Body of pancreas (tissue), 4 donors: ENCODE data around the gene CCDC141. TPM values are rescaled to one million over a fixed set of nuclear protein-coding genes. Genes with fewer than 3 reads are reported as not detected.
A peak's percentile ranks its signal among the peaks of the same experiment; 100 is the strongest.

Experiments used
- ATAC-seq: fragments of 150-250 bp; one replicate; pipeline ENCODE4 v1.9.1; 2016
- DNase-seq, 4 donors: peaks; one replicate each; pipeline ENCODE4 v3.0.0-alpha.2; 2019
- H3K27ac ChIP-seq, 4 donors: fragments of 200-600 bp; sonication (generic); 1 replicate in 3 of 4; 2 replicates in 1 of 4; pipeline versions ENCODE4 v1.5.1 to v1.6.1; 2016 to 2019; ENCODE audit warnings: mild to moderate bottlenecking in 1 of 4, mixed read lengths in 1 of 4, moderate library complexity in 1 of 4
- H3K27me3 ChIP-seq, 2 donors: fragments of 200-600 bp; sonication (generic); one replicate each; pipeline ENCODE4 v1.6.0; 2016; ENCODE audit warnings: mild to moderate bottlenecking in 1 of 2
- H3K36me3 ChIP-seq, 2 donors: fragments of 200-600 bp; sonication (generic); replicated peaks in 1 of 2; 2 replicates each; pipeline ENCODE4 v1.5.1; 2016; ENCODE audit warnings: low read depth in 2 of 2; ENCODE audit not compliant: insufficient read depth in 1 of 2
- H3K4me1 ChIP-seq: fragments of 200-600 bp; sonication (generic); one replicate; pipeline ENCODE4 v1.6.0; 2016
- H3K4me3 ChIP-seq, 2 donors: fragments of 200-600 bp; sonication (generic); 1 replicate in 1 of 2; 2 replicates in 1 of 2; pipeline ENCODE4 v1.5.1; 2016 to 2019
- H3K9me3 ChIP-seq, 3 donors: fragments of 200-600 bp; sonication (generic); 1 replicate in 2 of 3; 2 replicates in 1 of 3; pipeline ENCODE4 v1.5.1; 2016
- POLR2A ChIP-seq, 3 donors: fragments of 450-650 bp; IDR thresholded peaks; one replicate each; pipeline ENCODE4 v1.6.1; 2016; ENCODE audit warnings: antibody characterized with exemption in 3 of 3, mild to moderate bottlenecking in 2 of 3
- WGBS, 2 donors: methylation state at CpG; one replicate each; pipeline ENCODE4 v1.1.5; 2017; 5-methylcytosine and 5-hydroxymethylcytosine counted together
- intact Hi-C: fragments of 100-400 bp; cut with DNase I; formaldehyde crosslinking; loops from one replicate; pipeline ENCODE4 v1.15.1; 2023
- total RNA-seq, 2 donors: library from RNA; depleted of rRNA; stranded (reverse); fragments of >200 nt; gene quantifications; one replicate each; pipeline ENCODE4 v1.1.0, GENCODE V29; 2016
- TF ChIP-seq, protein P1 (sequence below), 7 experiments: fragments of 450-650 bp in 4 of 7; fragments of 200-600 bp in 3 of 7; sonication (generic) in 3 of 7; IDR thresholded peaks; one replicate each; pipeline ENCODE4 v1.5.1; 2016 to 2019; ENCODE audit warnings: antibody characterized with exemption in 7 of 7

Gene CCDC141
- total RNA-seq, 2 donors from 2014 or later, result 13.7 to 19.4 TPM

DNA sequence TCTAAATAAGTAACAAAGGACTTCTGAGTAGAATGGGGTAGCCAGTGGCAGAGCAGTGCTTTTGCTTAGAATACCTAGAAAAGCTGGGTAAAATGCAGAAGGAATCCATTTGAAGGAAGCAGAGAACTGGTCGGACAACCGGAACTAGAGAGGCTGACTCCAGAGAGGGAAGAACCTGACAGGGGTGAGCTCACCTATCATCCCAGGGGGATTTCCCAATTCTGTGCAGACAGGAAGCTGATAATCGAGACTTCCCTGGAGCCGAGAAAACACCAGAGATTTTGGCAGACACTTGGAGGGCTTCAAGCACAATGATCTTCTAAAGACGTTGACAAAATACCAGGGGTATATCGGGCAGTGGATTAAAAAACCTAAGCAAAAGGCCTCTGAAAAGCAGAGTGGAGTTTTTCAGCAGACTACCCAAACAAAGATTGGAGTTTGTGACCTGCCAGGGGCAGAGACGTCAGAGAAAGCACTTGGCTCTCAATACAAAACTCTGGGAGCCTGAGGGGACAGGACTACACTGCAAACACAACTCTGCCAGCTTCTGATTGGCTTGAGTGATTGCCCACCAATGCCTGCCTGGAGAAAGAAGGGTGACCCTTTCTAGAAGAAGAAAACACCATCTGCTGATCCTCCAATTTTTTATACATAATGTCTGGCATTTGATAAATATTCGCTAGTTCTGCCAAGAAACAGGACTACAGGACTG, 175.3 kb downstream of the CCDC141 start:
- H3K4me1 ChIP-seq, result no peaks in the 10 kb centered on the region
- no peaks in the 10 kb centered on the region for H3K27me3 ChIP-seq
- no peak overlapping the region for H3K4me3 ChIP-seq
- no peaks in the 10 kb centered on the region for H3K36me3 ChIP-seq
- peak; percentile 25 to 54 (median 29) for TF ChIP-seq POLR2A (IDR thresholded peaks at IDR 0.05)
- TF ChIP-seq, protein P1, sequence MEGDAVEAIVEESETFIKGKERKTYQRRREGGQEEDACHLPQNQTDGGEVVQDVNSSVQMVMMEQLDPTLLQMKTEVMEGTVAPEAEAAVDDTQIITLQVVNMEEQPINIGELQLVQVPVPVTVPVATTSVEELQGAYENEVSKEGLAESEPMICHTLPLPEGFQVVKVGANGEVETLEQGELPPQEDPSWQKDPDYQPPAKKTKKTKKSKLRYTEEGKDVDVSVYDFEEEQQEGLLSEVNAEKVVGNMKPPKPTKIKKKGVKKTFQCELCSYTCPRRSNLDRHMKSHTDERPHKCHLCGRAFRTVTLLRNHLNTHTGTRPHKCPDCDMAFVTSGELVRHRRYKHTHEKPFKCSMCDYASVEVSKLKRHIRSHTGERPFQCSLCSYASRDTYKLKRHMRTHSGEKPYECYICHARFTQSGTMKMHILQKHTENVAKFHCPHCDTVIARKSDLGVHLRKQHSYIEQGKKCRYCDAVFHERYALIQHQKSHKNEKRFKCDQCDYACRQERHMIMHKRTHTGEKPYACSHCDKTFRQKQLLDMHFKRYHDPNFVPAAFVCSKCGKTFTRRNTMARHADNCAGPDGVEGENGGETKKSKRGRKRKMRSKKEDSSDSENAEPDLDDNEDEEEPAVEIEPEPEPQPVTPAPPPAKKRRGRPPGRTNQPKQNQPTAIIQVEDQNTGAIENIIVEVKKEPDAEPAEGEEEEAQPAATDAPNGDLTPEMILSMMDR (IDR thresholded peaks at IDR 0.05), result no peak
- peak overlapping the region; percentile 57 to 71 (median 68) for H3K27ac ChIP-seq
- ATAC-seq, result peak; percentile 84
- intact Hi-C loops, result no loop called here
- peak; percentile 26 to 56 (median 38) for DNase-seq
- 53 to 65% methylated on average over 8 of the region's 8 CpGs for WGBS, 2 donors
- no peaks in the 10 kb centered on the region for H3K9me3 ChIP-seq

DNA sequence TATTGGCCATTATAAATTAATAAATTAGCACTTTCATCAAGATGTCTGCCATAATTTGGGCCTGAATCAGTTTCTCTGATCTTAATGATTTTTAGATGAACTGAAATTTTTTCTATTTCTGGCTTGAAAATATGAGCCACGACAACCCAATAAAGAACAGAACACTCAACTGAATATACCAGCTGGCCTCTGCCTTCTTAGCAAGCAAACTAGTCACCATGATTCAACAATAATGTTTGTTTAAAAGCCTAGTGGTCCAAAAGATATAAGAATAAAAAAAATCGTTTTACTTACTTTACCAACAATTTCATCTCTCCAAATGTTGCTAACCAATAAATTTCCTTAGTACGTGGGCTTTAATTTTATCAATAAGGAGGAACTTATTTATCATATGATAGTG, 176.0 kb downstream of the CCDC141 start:
- Histone ChIP-seq H3K4me3 (no peak overlapping the region), H3K27ac (peak overlapping the region; percentile 57 to 71 (median 68)), H3K9me3 (no peaks in the 10 kb centered on the region), H3K27me3 (no peaks in the 10 kb centered on the region), H3K36me3 (no peaks in the 10 kb centered on the region), H3K4me1 (no peaks in the 10 kb centered on the region)
- 56 to 58% methylated on average over 3 of the region's 3 CpGs for WGBS, 2 donors
- no peak for DNase-seq
- intact Hi-C loops, result no loop called here
- no peak for TF ChIP-seq POLR2A (IDR thresholded peaks at IDR 0.05)
- TF ChIP-seq, protein P1 (IDR thresholded peaks at IDR 0.05), result peak in 1 of 7 experiments; percentile 18
- no peak for ATAC-seq

DNA sequence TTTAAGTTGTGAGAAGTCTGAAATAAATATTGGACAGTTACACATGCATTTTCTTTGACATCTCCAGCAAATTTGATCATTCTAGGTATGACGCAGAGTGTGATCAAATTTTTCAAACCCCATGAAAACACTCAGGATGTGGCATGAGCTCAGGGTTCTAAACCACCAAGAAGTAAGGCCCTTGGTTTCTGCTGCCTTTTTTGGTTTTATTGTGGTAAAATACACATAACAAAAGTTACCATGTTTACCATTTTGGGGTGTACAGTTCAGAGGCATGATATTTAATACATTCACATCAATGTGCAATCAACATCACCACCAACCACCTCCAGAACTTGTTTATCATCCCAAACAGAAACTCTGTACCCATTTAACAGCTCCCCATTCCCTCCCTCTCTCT, 178.4 kb downstream of the CCDC141 start:
- H3K27me3 ChIP-seq, result no peaks in the 10 kb centered on the region
- no peak for DNase-seq
- ATAC-seq, result no peak
- H3K4me1 ChIP-seq, result no peaks in the 10 kb centered on the region
- no peak overlapping the region for H3K4me3 ChIP-seq
- no peaks in the 10 kb centered on the region for H3K9me3 ChIP-seq
- no peak for TF ChIP-seq POLR2A (IDR thresholded peaks at IDR 0.05)
- TF ChIP-seq, protein P1 (IDR thresholded peaks at IDR 0.05), result no peak
- H3K36me3 ChIP-seq, result no peaks in the 10 kb centered on the region
- intact Hi-C loops, result no loop called here
- no peak overlapping the region for H3K27ac ChIP-seq
- 89 to 91% methylated on average over 1 of the region's 1 CpG for WGBS, 2 donors

DNA sequence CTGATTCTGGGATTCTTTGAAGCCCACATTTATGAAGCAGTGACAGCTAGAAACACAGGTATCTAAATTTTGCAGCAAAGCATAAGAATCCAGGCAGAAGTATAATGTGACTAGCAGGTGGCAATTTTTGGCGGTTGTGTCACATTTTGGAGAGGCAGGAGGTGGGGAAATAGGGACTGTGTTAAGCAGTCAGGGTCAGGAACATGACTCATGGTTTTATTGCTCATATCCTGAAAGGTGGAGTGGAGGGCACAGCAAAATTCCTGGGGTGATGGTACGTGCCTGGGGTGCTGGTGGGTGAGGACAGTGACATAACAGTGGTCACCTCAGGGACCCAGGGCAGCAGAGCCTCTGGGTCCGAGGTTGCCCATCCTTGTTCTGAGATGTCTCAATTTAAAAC, 179.2 kb downstream of the CCDC141 start:
- H3K27me3 ChIP-seq, result no peaks in the 10 kb centered on the region
- DNase-seq, result peak in 1 of 4 donors; percentile 46
- no peak overlapping the region for H3K4me3 ChIP-seq
- no peaks in the 10 kb centered on the region for H3K36me3 ChIP-seq
- peaks cover under 1% of the 10 kb centered on the region for H3K4me1 ChIP-seq
- peak; percentile 45 for ATAC-seq
- no peak overlapping the region for H3K27ac ChIP-seq
- WGBS, 2 donors, result 52 to 72% methylated on average over 3 of the region's 3 CpGs
- TF ChIP-seq, protein P1 (IDR thresholded peaks at IDR 0.05), result no peak
- TF ChIP-seq POLR2A (IDR thresholded peaks at IDR 0.05), result no peak
- H3K9me3 ChIP-seq, result no peaks in the 10 kb centered on the region
- intact Hi-C loops, result no loop called here

DNA sequence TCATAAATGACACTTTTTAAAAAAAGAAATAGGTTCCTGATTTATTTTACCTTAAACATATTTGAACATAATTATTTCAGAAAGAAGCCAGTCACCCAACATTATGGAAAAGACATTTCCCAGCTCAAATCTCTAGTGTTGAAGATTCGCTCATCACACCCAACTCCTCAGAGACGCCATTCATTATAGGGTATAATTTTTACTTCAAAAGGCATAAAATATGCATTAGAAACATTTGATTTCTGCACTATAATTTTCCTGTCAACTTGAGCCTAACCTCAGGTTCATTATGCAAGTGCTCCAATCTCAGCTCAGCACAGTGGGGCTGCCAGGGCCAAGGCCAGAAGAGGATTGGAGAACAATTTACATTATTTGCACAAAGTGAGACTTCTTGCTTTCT, 183.9 kb downstream of the CCDC141 start:
- H3K4me3 ChIP-seq, result no peak overlapping the region
- WGBS, 2 donors, result 90 to 95% methylated on average over 2 of the region's 2 CpGs
- no peaks in the 10 kb centered on the region for H3K27me3 ChIP-seq
- TF ChIP-seq POLR2A (IDR thresholded peaks at IDR 0.05), result no peak
- TF ChIP-seq, protein P1 (IDR thresholded peaks at IDR 0.05), result no peak
- H3K36me3 ChIP-seq, result no peaks in the 10 kb centered on the region
- DNase-seq (peak in 1 of 4 donors; percentile 12), ATAC-seq (no peak)
- H3K9me3 ChIP-seq, result no peaks in the 10 kb centered on the region
- peaks cover 19% of the 10 kb centered on the region for H3K4me1 ChIP-seq
- peak overlapping the region in 1 of 4 donors; percentile 62 for H3K27ac ChIP-seq
- intact Hi-C loops, result no loop called here
